Activated naive CD4-positive, alpha-beta T cell treated with anti-CD3 and anti-CD28 coated beads, Interleukin-2, amount 10 ng/mL, durations not matched to agents 7 days and 5 days (primary cell): ENCODE measurements around the gene PGM5.
"Not testable (repeated sequence)": the region's sequence is repeated elsewhere in the genome, so short reads cannot be mapped to it uniquely, and the experiment has no call there.

ENCODE experiments used
- CTCF ChIA-PET: fragments of 350-600 bp; sonication (Branson Sonifier 250); formaldehyde crosslinking; loops from one replicate; lab custom pipeline; 2021; ENCODE audit warnings: antibody characterized with exemption; lab: Charles Lee
- DNase-seq: peaks from one replicate; pipeline ENCODE4 v3.0.0-alpha.2; 2020
- H3K27ac Mint-ChIP-seq: one replicate; pipeline ENCODE4 v1.8.0; 2021; ENCODE audit warnings: mild to moderate bottlenecking, moderate library complexity, mixed read lengths
- H3K27me3 Mint-ChIP-seq: one replicate; pipeline ENCODE4 v1.8.0; 2021; ENCODE audit warnings: mild to moderate bottlenecking, mixed read lengths
- H3K36me3 Mint-ChIP-seq: one replicate; pipeline ENCODE4 v1.8.0; 2021; ENCODE audit warnings: mixed read lengths
- H3K4me1 Mint-ChIP-seq: one replicate; pipeline ENCODE4 v1.8.0; 2021; ENCODE audit warnings: mixed read lengths
- H3K4me3 Mint-ChIP-seq: one replicate; pipeline ENCODE4 v1.8.0; 2021; ENCODE audit warnings: mild to moderate bottlenecking, moderate library complexity, mixed read lengths
- H3K9me3 Mint-ChIP-seq: one replicate; pipeline ENCODE4 v1.8.0; 2021; ENCODE audit warnings: mixed read lengths

Gene PGM5

DNA sequence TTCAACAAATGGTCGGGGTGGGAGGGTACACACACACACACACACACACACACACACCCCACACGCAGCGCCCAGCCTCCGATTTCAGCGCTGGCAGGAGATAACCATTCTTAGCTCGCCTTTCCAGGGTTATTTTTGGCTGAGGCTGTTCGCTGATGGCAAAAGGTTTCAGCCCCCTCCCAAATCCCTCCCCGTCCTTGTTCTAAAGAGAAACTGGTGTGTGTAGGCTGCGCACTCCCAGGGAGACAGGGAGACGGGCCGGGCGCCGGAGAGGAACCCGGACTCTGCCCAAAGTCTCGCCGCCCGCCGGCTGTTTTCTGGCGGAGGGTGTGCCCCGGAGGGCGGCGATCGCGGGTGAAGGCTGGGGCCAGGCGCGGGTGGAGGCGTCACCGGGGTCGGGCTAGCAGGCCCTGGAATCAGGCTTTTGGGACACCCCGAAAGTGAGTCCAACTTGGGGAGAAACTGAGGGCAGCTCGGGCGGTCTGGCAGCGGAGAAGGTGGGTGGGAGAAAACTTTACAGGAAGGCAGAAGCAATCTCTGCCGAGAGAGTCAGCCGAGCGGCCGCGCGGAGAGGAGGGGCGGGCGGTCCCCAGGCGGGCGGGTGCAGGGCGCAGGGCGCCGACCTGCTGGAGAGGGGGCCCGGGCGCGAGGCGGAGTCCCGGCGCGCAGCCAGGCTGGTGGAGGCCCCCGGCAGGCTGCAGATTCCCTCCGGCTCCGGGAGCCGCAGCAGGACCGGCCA, at the start of gene PGM5:
Gene PGM5, plus strand, starts transcription at position 232 of the 739 bp plus-strand sequence. CDS start 517 bp downstream, outside the sequence.
- DNase-seq, CTCF ChIA-PET, H3K36me3 Mint-ChIP-seq, H3K9me3 Mint-ChIP-seq, H3K27ac Mint-ChIP-seq, H3K4me1 Mint-ChIP-seq: not testable (repeated sequence)
- H3K4me3 Mint-ChIP-seq = peak within 1 kb of the TSS; percentile 37
- peaks cover 44% of the 10 kb centered on the region for H3K27me3 Mint-ChIP-seq

DNA sequence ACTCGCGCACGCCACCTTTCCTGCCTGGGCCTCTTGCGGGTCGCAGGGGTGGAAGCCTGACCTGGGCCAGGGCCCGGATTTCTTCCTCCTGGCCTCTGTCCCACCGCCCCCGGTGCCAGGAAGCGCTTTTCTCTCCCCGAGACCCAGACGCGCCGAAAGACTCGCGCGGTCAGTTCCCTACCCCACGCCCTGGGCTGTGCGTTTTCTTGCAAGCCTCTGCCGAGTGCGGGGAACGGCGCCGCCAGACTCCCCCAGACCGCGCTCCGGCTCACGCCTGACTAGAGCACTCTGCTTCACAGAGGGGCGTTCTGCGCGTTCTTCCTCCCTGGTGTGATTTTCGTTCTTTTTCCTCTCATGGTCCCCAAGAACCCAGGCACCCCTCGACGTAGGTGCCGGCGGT, 49.3 kb upstream of the PGM5 start:
- H3K9me3 Mint-ChIP-seq, H3K36me3 Mint-ChIP-seq, H3K27ac Mint-ChIP-seq, H3K4me1 Mint-ChIP-seq, H3K27me3 Mint-ChIP-seq, CTCF ChIA-PET, DNase-seq, H3K4me3 Mint-ChIP-seq: not testable (repeated sequence)

GRCh38 chr9:68307654-68308053, 48.8 kb upstream of the PGM5 start:
- H3K9me3 Mint-ChIP-seq, DNase-seq, H3K4me3 Mint-ChIP-seq, CTCF ChIA-PET, H3K27me3 Mint-ChIP-seq, H3K27ac Mint-ChIP-seq, H3K4me1 Mint-ChIP-seq, H3K36me3 Mint-ChIP-seq: not testable (repeated sequence)

DNA sequence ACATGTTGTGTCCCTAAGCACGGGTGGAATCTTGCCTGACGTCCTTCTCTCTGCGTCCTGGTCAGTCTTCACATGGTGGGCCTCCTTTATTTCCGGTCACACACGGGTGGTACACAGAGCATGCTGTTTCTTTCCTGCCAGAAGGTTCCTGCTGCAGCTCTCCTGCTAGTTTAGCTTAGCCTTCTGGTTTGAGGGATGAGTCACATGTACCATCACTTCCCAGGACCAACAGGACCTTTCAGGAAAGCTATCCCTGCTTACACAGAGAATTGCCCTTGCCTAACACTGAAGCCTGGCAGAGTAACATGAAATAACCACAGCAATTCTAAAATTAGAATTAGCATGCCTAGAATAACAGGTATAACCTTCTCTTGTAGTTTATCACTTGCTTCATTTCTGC, 45.2 kb upstream of the PGM5 start:
- CTCF ChIA-PET = not testable (repeated sequence)

DNA sequence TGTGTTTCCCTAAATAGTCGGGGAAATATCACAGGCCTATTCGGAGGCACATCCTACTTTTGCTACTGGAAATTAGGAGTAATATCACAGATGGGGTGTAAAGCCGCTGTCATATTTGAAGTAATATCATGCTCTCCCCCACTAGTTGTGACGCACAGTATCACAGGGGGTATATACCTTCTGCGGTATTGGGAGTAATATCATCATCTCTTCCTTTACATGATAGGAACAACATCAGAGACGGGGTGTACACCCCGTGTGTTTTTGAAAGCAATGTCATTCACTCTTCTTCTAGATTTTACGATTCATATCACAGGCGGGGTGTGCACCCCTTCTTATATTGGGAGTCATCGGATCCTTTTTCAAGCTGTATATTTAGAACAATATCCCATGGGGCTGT, 38.2 kb upstream of the PGM5 start:
- H3K27me3 Mint-ChIP-seq, DNase-seq, H3K9me3 Mint-ChIP-seq, H3K27ac Mint-ChIP-seq, H3K36me3 Mint-ChIP-seq, H3K4me3 Mint-ChIP-seq, CTCF ChIA-PET, H3K4me1 Mint-ChIP-seq: not testable (repeated sequence)

More for the DNA sequence above, 45.2 kb upstream of the PGM5 start:
- H3K27ac Mint-ChIP-seq, DNase-seq, H3K4me3 Mint-ChIP-seq, H3K4me1 Mint-ChIP-seq, H3K27me3 Mint-ChIP-seq, H3K36me3 Mint-ChIP-seq, H3K9me3 Mint-ChIP-seq: not testable (repeated sequence)

- H3K27me3 Mint-ChIP-seq, CTCF ChIA-PET, H3K27ac Mint-ChIP-seq, H3K9me3 Mint-ChIP-seq, DNase-seq, H3K36me3 Mint-ChIP-seq, H3K4me1 Mint-ChIP-seq, H3K4me3 Mint-ChIP-seq: not testable (repeated sequence)
These were observed 32.7 kb upstream of the PGM5 start for GRCh38 chr9:68323749-68324148.

DNA sequence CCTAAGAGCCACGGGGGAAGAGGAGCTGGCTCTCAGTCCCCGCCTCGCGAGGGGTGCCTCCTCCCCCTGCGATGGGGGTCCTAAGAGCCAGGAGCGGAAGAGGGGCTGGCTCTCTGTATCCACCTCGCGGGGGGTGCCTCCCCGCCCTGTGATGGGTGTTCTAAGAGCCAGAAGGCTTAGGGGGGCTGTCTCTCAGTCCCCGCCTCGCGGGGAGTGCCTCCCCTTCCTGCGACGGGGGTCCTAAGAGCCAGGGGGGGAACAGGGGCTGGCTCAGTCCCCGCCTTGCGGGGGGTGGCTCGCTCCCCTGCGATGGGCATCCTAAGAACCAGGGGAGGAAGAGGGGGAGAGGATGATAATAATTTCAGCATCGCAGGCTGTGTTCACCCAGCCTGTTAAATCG, 31.9 kb upstream of the PGM5 start:
- H3K27me3 Mint-ChIP-seq, H3K36me3 Mint-ChIP-seq, CTCF ChIA-PET, H3K4me3 Mint-ChIP-seq, H3K27ac Mint-ChIP-seq, H3K4me1 Mint-ChIP-seq, DNase-seq, H3K9me3 Mint-ChIP-seq: not testable (repeated sequence)

DNA sequence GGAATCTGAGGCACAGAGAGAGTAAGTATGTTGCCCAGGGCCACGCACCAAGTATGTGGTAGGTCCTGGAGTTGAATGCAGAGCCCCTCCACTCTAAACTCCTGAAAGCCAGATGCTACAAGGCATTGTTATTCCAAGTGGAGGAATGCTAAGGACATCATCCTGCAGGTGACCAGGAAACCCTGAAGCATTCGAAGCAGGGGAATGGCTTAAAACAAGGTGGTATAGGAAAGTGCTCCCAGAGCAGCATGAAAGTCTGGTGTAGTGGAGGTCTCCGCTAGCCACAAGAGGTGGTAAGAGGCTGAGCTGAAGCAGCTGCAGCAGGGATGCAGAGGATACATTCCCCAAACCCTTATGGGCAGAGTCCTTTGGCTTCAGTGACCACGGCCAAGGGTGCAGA, 27.3 kb upstream of the PGM5 start:
- H3K4me1 Mint-ChIP-seq, DNase-seq, H3K27me3 Mint-ChIP-seq, CTCF ChIA-PET, H3K9me3 Mint-ChIP-seq, H3K4me3 Mint-ChIP-seq, H3K36me3 Mint-ChIP-seq, H3K27ac Mint-ChIP-seq: not testable (repeated sequence)

DNA sequence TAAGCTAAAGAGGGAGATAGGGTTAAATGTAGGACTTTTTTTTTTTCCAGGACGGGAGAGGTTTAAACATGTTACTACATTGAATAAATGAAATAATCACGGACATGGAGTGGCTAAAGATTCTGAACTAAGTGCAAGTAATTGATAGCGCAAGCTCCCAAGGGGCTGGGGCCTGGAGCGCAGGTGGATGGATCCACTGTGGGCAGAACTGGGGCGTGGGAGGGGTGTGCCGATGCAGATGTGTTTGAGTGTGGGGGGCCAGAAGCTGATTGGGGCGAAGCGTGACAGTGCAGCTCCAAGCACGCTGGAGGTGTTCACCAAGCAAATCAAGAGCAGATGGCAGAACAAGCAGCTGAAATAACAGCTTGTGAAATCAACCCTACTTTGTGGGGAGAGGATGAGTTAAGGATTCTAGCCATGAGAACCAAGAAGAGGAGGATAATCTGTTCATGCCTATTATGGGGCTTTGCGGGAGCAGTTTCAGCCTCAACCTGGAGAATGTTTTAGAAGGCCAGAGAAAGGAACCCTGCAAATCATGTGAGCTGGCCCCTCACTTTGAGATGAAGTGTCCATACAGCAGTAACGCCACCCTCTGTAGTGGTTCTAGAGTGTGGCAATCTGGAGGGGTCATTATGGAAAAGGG, 25.8 kb upstream of the PGM5 start:
- CTCF ChIA-PET, H3K27ac Mint-ChIP-seq, H3K4me1 Mint-ChIP-seq, DNase-seq, H3K36me3 Mint-ChIP-seq, H3K4me3 Mint-ChIP-seq, H3K27me3 Mint-ChIP-seq, H3K9me3 Mint-ChIP-seq: not testable (repeated sequence)

- H3K36me3 Mint-ChIP-seq, CTCF ChIA-PET, DNase-seq, H3K4me3 Mint-ChIP-seq, H3K4me1 Mint-ChIP-seq, H3K27me3 Mint-ChIP-seq, H3K27ac Mint-ChIP-seq, H3K9me3 Mint-ChIP-seq: not testable (repeated sequence)
These were observed 24.3 kb upstream of the PGM5 start for GRCh38 chr9:68332122-68332521.

- H3K27ac Mint-ChIP-seq, H3K9me3 Mint-ChIP-seq, CTCF ChIA-PET, H3K4me1 Mint-ChIP-seq, DNase-seq, H3K4me3 Mint-ChIP-seq, H3K36me3 Mint-ChIP-seq, H3K27me3 Mint-ChIP-seq: not testable (repeated sequence)
These were observed 20.5 kb upstream of the PGM5 start for GRCh38 chr9:68335935-68336334.

DNA sequence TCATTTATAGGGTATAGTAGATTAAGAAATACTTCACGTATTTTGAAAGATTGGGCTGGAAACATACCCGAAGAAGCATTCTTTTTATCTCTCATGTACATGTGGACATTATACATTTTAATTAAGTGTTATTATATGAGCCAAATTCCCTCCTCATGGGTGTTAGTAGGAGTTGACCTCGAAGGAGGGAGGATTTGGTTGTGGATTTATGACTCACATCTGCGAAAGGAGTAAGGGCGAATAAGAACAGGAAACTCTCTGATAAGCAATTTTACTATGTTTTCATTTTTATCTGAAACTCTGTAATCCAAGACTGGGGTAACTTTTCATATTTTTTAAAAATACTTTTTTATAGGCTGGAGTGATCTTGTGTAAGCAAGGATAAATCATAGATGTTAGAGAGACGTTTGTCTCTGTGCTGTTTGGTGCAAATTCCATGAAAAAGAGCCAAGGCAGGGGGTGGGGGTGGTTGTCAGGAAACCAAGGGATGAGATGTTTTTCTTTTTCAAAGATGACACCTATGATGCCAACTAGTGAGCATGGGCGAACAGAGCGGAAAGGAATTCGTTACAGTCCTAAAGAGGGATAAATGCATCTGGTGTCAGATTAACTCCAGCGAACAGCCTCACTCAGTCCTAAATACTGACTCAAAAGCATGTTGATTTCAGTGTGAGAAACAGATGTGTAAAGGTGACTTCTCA, 19.6 kb upstream of the PGM5 start:
- H3K36me3 Mint-ChIP-seq, H3K4me3 Mint-ChIP-seq, H3K9me3 Mint-ChIP-seq, DNase-seq, CTCF ChIA-PET, H3K27ac Mint-ChIP-seq, H3K4me1 Mint-ChIP-seq, H3K27me3 Mint-ChIP-seq: not testable (repeated sequence)

- H3K4me3 Mint-ChIP-seq, H3K27me3 Mint-ChIP-seq, H3K9me3 Mint-ChIP-seq, H3K36me3 Mint-ChIP-seq, DNase-seq, CTCF ChIA-PET, H3K27ac Mint-ChIP-seq, H3K4me1 Mint-ChIP-seq: not testable (repeated sequence)
These were observed 18.4 kb upstream of the PGM5 start for GRCh38 chr9:68338000-68338399.

GRCh38 chr9:68342265-68343025, 14.0 kb upstream of the PGM5 start:
- not testable (repeated sequence) for H3K27me3 Mint-ChIP-seq, H3K4me3 Mint-ChIP-seq, H3K36me3 Mint-ChIP-seq, DNase-seq, H3K4me1 Mint-ChIP-seq, H3K27ac Mint-ChIP-seq, H3K9me3 Mint-ChIP-seq
- CTCF ChIA-PET = interaction anchor here (0.7 to 1.4 kb wide), 2 partner anchors 166 to 226 kb away, joined by 3 to 4 read pairs; no protein-coding TSS in a partner anchor
